ENCODE measurements around the gene MAGT1.
A peak's percentile ranks its signal among the peaks of the same experiment; 100 is the strongest.
"Not testable (repeated sequence)": the region's sequence is repeated elsewhere in the genome, so short reads cannot be mapped to it uniquely, and the experiment has no call there.

MAGT1 gene

DNA sequence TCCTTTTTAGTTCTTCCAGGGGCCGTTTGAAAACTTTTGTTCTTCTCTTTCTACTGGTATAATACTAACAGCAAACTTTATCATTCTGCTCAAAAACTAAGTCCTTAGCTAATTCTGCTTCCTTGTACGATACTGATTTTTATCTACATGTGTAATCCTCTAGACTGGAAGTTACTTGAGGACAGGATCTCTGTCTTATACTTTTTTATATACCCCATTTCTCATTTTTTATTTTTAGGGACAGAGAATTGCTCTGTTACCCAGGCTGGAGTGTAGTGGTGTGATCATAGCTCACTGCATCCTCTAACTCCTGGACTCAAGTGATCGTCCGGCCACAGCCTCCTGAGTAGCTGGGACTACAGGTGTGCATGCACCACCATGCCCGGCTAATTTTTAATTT, 6.3 kb upstream of the MAGT1 start:
- TF ChIP-seq, protein P1, sequence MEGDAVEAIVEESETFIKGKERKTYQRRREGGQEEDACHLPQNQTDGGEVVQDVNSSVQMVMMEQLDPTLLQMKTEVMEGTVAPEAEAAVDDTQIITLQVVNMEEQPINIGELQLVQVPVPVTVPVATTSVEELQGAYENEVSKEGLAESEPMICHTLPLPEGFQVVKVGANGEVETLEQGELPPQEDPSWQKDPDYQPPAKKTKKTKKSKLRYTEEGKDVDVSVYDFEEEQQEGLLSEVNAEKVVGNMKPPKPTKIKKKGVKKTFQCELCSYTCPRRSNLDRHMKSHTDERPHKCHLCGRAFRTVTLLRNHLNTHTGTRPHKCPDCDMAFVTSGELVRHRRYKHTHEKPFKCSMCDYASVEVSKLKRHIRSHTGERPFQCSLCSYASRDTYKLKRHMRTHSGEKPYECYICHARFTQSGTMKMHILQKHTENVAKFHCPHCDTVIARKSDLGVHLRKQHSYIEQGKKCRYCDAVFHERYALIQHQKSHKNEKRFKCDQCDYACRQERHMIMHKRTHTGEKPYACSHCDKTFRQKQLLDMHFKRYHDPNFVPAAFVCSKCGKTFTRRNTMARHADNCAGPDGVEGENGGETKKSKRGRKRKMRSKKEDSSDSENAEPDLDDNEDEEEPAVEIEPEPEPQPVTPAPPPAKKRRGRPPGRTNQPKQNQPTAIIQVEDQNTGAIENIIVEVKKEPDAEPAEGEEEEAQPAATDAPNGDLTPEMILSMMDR (IDR thresholded peaks at IDR 0.05; ENCODE audit: low read depth, low read length, missing control alignments), result no peak
- H3K4me3 ChIP-seq (ENCODE audit: low read depth, low read length), result no peak overlapping the region
- in situ Hi-C loops (cut with HindIII; ENCODE audit: low sequenced_read_pairs), result no loop called here
- no peak for DNase-seq (ENCODE audit: low read depth)

DNA sequence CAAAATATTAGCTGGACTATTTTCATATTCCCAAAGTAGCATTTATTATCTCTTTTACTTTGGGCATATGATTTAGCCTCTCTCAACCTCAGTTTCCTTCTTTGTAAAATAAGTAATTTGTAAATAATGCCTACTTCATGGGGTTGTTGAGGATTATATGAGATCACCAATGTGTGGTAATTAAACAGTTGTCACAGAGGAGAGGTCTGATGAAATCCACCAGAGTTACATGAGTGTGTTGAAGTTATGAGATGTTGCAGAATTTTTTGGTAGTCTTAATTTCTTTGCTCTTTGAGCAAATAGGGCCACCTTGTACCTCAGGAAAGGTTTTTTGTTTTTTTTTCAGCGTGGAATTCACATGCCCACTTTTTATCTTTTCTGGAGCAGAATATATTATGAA, 5.5 kb upstream of the MAGT1 start:
- H3K4me3 ChIP-seq (ENCODE audit: low read depth, low read length), result peak overlapping the region; percentile 55
- in situ Hi-C loops (cut with HindIII; ENCODE audit: low sequenced_read_pairs), result no loop called here
- no peak for DNase-seq (ENCODE audit: low read depth)
- TF ChIP-seq, protein P1 (IDR thresholded peaks at IDR 0.05; ENCODE audit: low read depth, low read length, missing control alignments), result no peak

DNA sequence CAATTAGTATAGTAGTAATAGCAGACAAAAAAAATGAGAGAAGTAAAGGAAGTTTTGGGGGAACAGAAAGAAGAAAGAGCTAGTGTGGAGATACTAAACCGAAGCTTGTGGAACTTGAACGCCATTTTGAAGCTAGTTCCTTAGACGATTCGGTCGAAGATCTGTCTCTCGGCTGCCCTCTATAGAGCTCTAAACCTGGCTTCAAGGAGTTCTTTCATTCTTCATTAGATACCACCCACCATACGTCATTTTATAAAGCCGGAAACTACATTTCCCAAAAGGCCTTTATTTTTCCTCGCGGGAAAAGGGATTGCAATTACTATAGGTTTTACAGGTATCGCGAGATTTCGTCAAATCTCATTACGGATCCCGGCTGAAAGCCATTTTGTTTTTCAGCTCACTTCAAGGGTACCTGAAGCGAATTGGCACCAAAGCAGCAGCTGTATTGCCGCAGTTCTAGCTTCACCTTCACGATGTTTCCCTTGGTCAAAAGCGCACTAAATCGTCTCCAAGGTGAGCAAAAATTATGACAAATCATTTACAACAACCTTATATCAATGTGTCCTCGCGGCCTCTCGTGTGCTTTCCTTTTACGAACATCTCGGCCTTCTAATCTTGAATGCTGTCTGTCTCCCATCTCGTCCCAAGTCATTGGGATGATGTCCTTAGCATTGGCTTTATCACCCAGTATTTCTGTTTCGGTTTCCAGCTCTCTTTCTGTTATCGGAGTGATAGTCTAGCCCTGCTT, 4.0 kb upstream of the MAGT1 start, which contains the start of gene COX7B:
TSS of gene COX7B (plus strand) at position 388 of the 748 bp plus-strand sequence. CDS start at position 474, 86 bp downstream.
- peak within 1 kb of the TSS; percentile 55 for H3K4me3 ChIP-seq (ENCODE audit: low read depth, low read length)
- TF ChIP-seq, protein P1 (IDR thresholded peaks at IDR 0.05; ENCODE audit: low read depth, low read length, missing control alignments), result peak; percentile 51
- peak; percentile 92 for DNase-seq (ENCODE audit: low read depth)
- in situ Hi-C loops (cut with HindIII; ENCODE audit: low sequenced_read_pairs), result no loop called here

DNA sequence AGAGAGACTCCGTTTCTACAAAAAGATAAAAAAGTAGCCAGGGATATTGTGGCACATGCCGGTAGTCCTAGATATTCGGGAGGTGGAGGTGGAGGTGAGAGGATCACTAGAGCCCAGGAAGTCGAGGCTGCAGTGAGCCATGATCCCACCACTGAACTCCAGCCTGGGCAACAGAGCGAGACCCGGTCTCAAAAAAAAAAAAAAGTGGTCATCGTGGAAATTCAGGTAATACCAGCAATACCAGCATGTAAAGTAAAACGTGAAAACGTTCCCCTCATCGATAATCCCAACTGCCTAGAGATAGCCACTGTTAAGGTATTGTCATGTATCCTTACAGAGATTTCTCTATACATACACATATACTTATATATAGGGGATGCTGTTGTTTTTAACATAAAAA, 1.5 kb downstream of the MAGT1 start:
- no peak overlapping the region for H3K4me3 ChIP-seq (ENCODE audit: low read depth, low read length)
- DNase-seq (ENCODE audit: low read depth), result no peak
- in situ Hi-C loops (cut with HindIII; ENCODE audit: low sequenced_read_pairs), result no loop called here
- TF ChIP-seq, protein P1 (IDR thresholded peaks at IDR 0.05; ENCODE audit: low read depth, low read length, missing control alignments), result no peak

DNA sequence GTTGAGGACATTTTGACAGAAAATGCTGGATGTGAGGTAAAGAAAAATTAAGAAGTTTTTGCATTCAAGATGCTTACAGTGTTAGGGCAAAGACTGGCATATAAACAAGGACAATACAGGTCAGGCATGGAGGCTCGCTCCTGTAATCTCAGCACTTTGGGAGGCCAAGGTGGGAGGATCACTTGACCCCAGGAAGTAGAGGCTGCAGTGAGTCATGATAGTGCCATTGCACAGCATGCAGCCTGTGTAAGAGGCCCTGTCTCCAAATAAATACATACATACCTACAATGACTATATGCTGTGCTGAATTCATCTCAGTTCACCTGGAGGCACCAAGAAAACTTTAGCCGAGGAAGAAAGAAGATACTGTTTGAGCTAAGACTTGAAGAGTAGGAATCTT, 2.3 kb downstream of the MAGT1 start:
- H3K4me3 ChIP-seq (ENCODE audit: low read depth, low read length), result no peak overlapping the region
- TF ChIP-seq, protein P1 (IDR thresholded peaks at IDR 0.05; ENCODE audit: low read depth, low read length, missing control alignments), result no peak
- in situ Hi-C loops (cut with HindIII; ENCODE audit: low sequenced_read_pairs), result no loop called here
- DNase-seq (ENCODE audit: low read depth), result no peak

DNA sequence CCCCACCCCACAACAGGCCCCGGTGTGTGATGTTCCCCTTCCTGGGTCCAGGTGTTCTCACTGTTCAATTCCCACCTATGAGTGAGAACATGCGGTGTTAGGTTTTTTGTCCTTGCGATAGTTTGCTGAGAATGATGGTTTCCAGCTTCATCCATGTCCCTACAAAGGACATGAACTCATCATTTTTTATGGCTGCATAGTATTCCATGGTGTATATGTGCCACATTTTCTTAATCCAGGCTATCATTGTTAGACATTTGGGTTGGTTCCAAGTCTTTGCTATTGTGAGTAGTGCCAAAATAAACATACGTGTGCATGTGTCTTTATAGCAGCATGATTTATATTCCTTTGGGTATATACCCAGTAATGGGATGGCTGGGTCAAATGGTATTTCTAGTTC, 13.8 kb downstream of the MAGT1 start:
- in situ Hi-C loops (cut with HindIII; ENCODE audit: low sequenced_read_pairs); H3K4me3 ChIP-seq (ENCODE audit: low read depth, low read length); DNase-seq (ENCODE audit: low read depth): not testable (repeated sequence)

DNA sequence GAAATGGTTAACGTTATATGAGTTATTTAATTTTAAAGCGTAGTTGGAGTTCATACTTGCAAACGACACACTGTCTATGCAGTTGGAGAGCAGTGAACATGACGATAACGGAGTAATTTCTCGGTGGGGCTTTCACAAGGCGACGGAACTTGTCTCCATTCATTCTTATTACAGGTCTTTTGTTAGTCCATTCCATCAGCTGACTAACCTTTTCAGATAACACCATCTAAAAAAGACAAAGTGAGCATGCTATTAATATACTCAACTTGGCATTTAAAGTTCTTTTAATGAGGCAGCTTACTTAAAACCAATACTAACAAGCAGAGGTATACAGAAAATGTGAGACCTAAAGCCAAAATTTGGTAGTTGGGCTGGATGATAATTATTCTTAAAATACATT, 19.9 kb downstream of the MAGT1 start:
- DNase-seq (ENCODE audit: low read depth), result no peak
- in situ Hi-C loops (cut with HindIII; ENCODE audit: low sequenced_read_pairs), result no loop called here
- TF ChIP-seq, protein P1 (IDR thresholded peaks at IDR 0.05; ENCODE audit: low read depth, low read length, missing control alignments), result no peak
- no peak overlapping the region for H3K4me3 ChIP-seq (ENCODE audit: low read depth, low read length)

DNA sequence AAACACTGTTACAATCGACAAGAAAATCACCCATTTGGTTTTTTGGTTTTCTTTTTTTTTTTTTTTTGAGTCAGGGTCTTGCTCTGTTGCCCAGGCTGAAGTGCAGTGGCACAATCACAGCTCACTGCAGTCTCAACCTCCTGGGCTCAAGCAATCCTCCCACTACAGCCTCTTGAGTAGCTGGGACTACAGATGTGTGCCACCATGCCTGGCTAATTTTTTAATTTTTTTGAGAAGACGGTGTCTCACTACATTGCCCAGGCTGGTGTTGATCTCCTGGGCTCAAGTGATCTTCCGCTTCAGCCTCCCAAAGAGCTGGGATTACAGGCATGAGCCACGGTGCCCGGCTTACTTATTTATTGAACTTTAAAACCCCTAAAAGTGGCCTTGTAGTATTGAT, 63.7 kb downstream of the MAGT1 start:
- in situ Hi-C loops (cut with HindIII; ENCODE audit: low sequenced_read_pairs); DNase-seq (ENCODE audit: low read depth): not testable (repeated sequence)

DNA sequence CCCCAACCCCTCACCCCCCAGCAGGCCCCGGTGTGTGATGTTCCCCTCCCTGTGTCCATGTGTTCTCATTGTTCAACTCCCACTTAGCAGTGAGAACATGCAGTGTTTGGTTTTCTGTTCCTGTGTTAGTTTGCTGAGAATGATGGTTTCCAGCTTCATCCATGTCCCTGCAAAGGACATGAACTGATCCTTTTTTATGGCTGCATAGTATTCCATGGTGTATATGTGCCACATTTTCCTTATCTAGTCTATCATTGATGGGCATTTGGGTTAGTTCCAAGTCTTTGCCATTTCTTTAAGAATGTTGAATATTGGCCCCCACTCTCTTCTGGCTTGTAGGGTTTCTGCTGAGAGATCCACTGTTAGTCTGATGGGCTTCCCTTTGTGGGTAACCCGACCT, 73.2 kb downstream of the MAGT1 start:
- H3K4me3 ChIP-seq (ENCODE audit: low read depth, low read length); in situ Hi-C loops (cut with HindIII; ENCODE audit: low sequenced_read_pairs); DNase-seq (ENCODE audit: low read depth): not testable (repeated sequence)

More for the DNA sequence above, 63.7 kb downstream of the MAGT1 start:
- H3K4me3 ChIP-seq (ENCODE audit: low read depth, low read length), result not testable (repeated sequence)
